Effector memory CD4-positive, alpha-beta T cell (primary cell): ENCODE data around the gene MIA.
A peak's percentile ranks its signal among the peaks of the same experiment; 100 is the strongest.

Experiments used
- DNase-seq, 3 donors: peaks; one replicate each; pipeline ENCODE4 v3.0.0-alpha.2; 2020
- H3K27ac ChIP-seq: 2 replicates; pipeline ENCODE4 v1.7.0; 2013; ENCODE audit warnings: mild to moderate bottlenecking, low read length, moderate library complexity; ENCODE audit not compliant: insufficient read depth, poor library complexity, severe bottlenecking
- H3K27me3 ChIP-seq: replicated peaks from 2 replicates; pipeline ENCODE4 v1.7.0; 2013; ENCODE audit warnings: mild to moderate bottlenecking, low read length; ENCODE audit not compliant: insufficient read depth, control insufficient read depth, poor library complexity, severe bottlenecking
- H3K36me3 ChIP-seq: 2 replicates; pipeline ENCODE4 v1.7.0; 2013; ENCODE audit warnings: mild to moderate bottlenecking, low read length, moderate library complexity; ENCODE audit not compliant: control insufficient read depth, insufficient read depth
- H3K4me1 ChIP-seq: 2 replicates; pipeline ENCODE4 v1.7.0; 2013; ENCODE audit warnings: low read length, mild to moderate bottlenecking; ENCODE audit not compliant: control insufficient read depth, insufficient read depth, poor library complexity, severe bottlenecking
- H3K4me3 ChIP-seq: 2 replicates; pipeline ENCODE4 v1.7.0; 2013; ENCODE audit warnings: low read length, low read depth, mild to moderate bottlenecking; ENCODE audit not compliant: insufficient read depth, poor library complexity, severe bottlenecking
- H3K9me3 ChIP-seq: 2 replicates; pipeline ENCODE4 v1.7.0; 2013; ENCODE audit warnings: mild to moderate bottlenecking, low read length, moderate library complexity; ENCODE audit not compliant: control insufficient read depth

MIA gene

GRCh38 chr19:40791996-40792395, 16.7 kb downstream of the MIA start:
- Histone ChIP-seq H3K36me3 (peaks cover 6% of the 10 kb centered on the region), H3K4me3 (no peak overlapping the region), H3K27me3 (no peaks in the 10 kb centered on the region), H3K27ac (peak overlapping the region; percentile 18), H3K9me3 (no peaks in the 10 kb centered on the region), H3K4me1 (no peaks in the 10 kb centered on the region)
- DNase-seq, result no peak

GRCh38 chr19:40797166-40797962, 22.0 kb downstream of the MIA start:
- H3K36me3 ChIP-seq, result peaks cover 7% of the 10 kb centered on the region
- peaks cover 25% of the 10 kb centered on the region for H3K4me1 ChIP-seq
- no peak for DNase-seq
- no peak overlapping the region for H3K4me3 ChIP-seq
- H3K27me3 ChIP-seq, result no peaks in the 10 kb centered on the region
- H3K27ac ChIP-seq, result peak overlapping the region; percentile 90
- H3K9me3 ChIP-seq, result no peaks in the 10 kb centered on the region

GRCh38 chr19:40797963-40798682, 22.8 kb downstream of the MIA start:
- Histone ChIP-seq H3K27ac (peak overlapping the region; percentile 90), H3K4me1 (peaks cover 33% of the 10 kb centered on the region), H3K9me3 (no peaks in the 10 kb centered on the region), H3K36me3 (peaks cover 7% of the 10 kb centered on the region), H3K27me3 (no peaks in the 10 kb centered on the region), H3K4me3 (peak overlapping the region; percentile 62)
- DNase-seq, result peak; percentile 38 to 53 (median 52)

- Histone ChIP-seq H3K27ac (peak within 1 kb of the TSS; percentile 90), H3K4me1 (peaks cover 41% of the 10 kb centered on the region), H3K9me3 (no peaks in the 10 kb centered on the region), H3K36me3 (peaks cover 7% of the 10 kb centered on the region), H3K4me3 (peak within 1 kb of the TSS; percentile 72), H3K27me3 (no peaks in the 10 kb centered on the region)
- peak; percentile 100 for DNase-seq
Observed at GRCh38 chr19:40798683-40799557, 23.6 kb downstream of the MIA start, which contains the start of gene EGLN2. TSS of gene EGLN2 (plus strand) at chr19:40799191. CDS start at chr19:40800573, 1,382 bp downstream.

GRCh38 chr19:40799558-40800338, 24.4 kb downstream of the MIA start:
- H3K27me3 ChIP-seq, result no peaks in the 10 kb centered on the region
- no peaks in the 10 kb centered on the region for H3K9me3 ChIP-seq
- H3K4me1 ChIP-seq, result peaks cover 49% of the 10 kb centered on the region
- DNase-seq, result no peak
- H3K36me3 ChIP-seq, result peaks cover 7% of the 10 kb centered on the region
- H3K27ac ChIP-seq, result peak overlapping the region; percentile 74
- peak overlapping the region; percentile 72 for H3K4me3 ChIP-seq

- Histone ChIP-seq H3K9me3 (no peaks in the 10 kb centered on the region), H3K27ac (peak overlapping the region; percentile 74), H3K4me1 (peaks cover 56% of the 10 kb centered on the region), H3K4me3 (peak overlapping the region; percentile 72), H3K27me3 (no peaks in the 10 kb centered on the region), H3K36me3 (peaks cover 7% of the 10 kb centered on the region)
- DNase-seq, result no peak
Observed at GRCh38 chr19:40800339-40800996, 25.1 kb downstream of the MIA start.

- H3K4me3 ChIP-seq, result peak overlapping the region; percentile 72
- H3K27me3 ChIP-seq, result no peaks in the 10 kb centered on the region
- H3K27ac ChIP-seq, result peak overlapping the region; percentile 74
- no peak for DNase-seq
- peaks cover 62% of the 10 kb centered on the region for H3K4me1 ChIP-seq
- H3K9me3 ChIP-seq, result no peaks in the 10 kb centered on the region
- peaks cover 7% of the 10 kb centered on the region for H3K36me3 ChIP-seq
Observed at GRCh38 chr19:40800997-40801377, 25.7 kb downstream of the MIA start.

- peaks cover 68% of the 10 kb centered on the region for H3K4me1 ChIP-seq
- no peaks in the 10 kb centered on the region for H3K27me3 ChIP-seq
- H3K4me3 ChIP-seq, result peak overlapping the region; percentile 72
- no peak for DNase-seq
- H3K9me3 ChIP-seq, result no peaks in the 10 kb centered on the region
- peaks cover 7% of the 10 kb centered on the region for H3K36me3 ChIP-seq
- peak overlapping the region; percentile 84 for H3K27ac ChIP-seq
Observed at GRCh38 chr19:40801426-40802299, 26.3 kb downstream of the MIA start.
